ENCODE measurements around the gene NCF2. TPM values are rescaled to one million over a fixed set of nuclear protein-coding genes. Genes with fewer than 3 reads are reported as not detected.

NCF2 gene
- total and polyA plus RNA-seq, 8 donors, result 4.7 to 139 (median 6.8) TPM

- TF ChIP-seq CTCF (IDR thresholded peaks at IDR 0.05), result no peak
- peaks cover 8 to 31% of the 10 kb centered on the region in 2 donors for H3K4me1 ChIP-seq
Observed at GRCh38 chr1:183612407-183612806, 22.1 kb upstream of the NCF2 start.

DNA sequence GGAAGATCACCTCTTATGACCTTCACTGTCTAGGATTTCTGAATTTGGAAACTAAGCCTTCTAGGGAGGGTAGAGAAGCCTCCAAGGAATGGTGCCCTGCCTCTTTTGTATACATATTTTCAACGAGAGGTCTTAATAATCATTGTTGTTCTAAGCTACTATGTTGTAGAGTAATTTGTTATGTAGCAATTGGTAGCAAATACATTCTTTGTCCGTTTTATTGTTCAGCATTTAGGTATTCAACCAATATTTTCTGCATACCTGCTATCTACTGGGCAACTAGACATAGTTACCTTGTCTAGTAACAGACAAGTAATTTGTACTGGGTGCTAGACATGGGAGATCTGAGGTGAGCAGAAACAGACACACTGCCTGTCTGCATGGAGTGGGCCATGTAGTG is 20.8 kb upstream of the NCF2 start:
- Histone ChIP-seq H3K27me3 (no peaks in the 10 kb centered on the region), H3K27ac (no peak overlapping the region), H3K4me1 (peaks cover 8 to 44% of the 10 kb centered on the region in 2 donors), H3K36me3 (no peaks in the 10 kb centered on the region), H3K4me3 (no peak overlapping the region), H3K9me3 (no peaks in the 10 kb centered on the region)
- intact Hi-C loops (cut with DNase I), result no loop called here
- ATAC-seq, result no peak
- no peak for TF ChIP-seq CTCF (IDR thresholded peaks at IDR 0.05)
- no peak for DNase-seq

More at GRCh38 chr1:183612407-183612806, 22.1 kb upstream of the NCF2 start:
- H3K27me3 ChIP-seq, result no peaks in the 10 kb centered on the region
- DNase-seq (no peak), ATAC-seq (no peak)
- intact Hi-C loops (cut with DNase I), result no loop called here
- H3K9me3 ChIP-seq, result no peaks in the 10 kb centered on the region
- H3K36me3 ChIP-seq, result no peaks in the 10 kb centered on the region
- no peak overlapping the region for H3K4me3 ChIP-seq
- H3K27ac ChIP-seq, result no peak overlapping the region

GRCh38 chr1:183609759-183610452 is 19.6 kb upstream of the NCF2 start:
- peak overlapping the region; percentile 33 to 96 for H3K27ac ChIP-seq
- H3K27me3 ChIP-seq, result no peaks in the 10 kb centered on the region
- peak; percentile 62 for ATAC-seq
- H3K4me3 ChIP-seq, result no peak overlapping the region
- H3K9me3 ChIP-seq, result no peaks in the 10 kb centered on the region
- no peak for TF ChIP-seq CTCF (IDR thresholded peaks at IDR 0.05)
- intact Hi-C loops (cut with DNase I), result no loop called here
- H3K36me3 ChIP-seq, result no peaks in the 10 kb centered on the region
- peaks cover 8 to 55% of the 10 kb centered on the region in 2 donors for H3K4me1 ChIP-seq
- no peak for DNase-seq

GRCh38 chr1:183609313-183609712 is 19.1 kb upstream of the NCF2 start:
- H3K4me3 ChIP-seq, result no peak overlapping the region
- ATAC-seq, result peak; percentile 81
- intact Hi-C loops (cut with DNase I), result no loop called here
- no peaks in the 10 kb centered on the region for H3K9me3 ChIP-seq
- no peaks in the 10 kb centered on the region for H3K27me3 ChIP-seq
- peak; percentile 30 to 68 for TF ChIP-seq CTCF (IDR thresholded peaks at IDR 0.05)
- DNase-seq, result peak in 1 of 4 donors; percentile 69
- H3K36me3 ChIP-seq, result no peaks in the 10 kb centered on the region
- peaks cover 8 to 60% of the 10 kb centered on the region in 2 donors for H3K4me1 ChIP-seq
- peak overlapping the region; percentile 33 to 96 for H3K27ac ChIP-seq

- Histone ChIP-seq H3K36me3 (no peaks in the 10 kb centered on the region), H3K27me3 (no peaks in the 10 kb centered on the region), H3K9me3 (no peaks in the 10 kb centered on the region), H3K4me1 (peaks cover 8 to 78% of the 10 kb centered on the region in 2 donors), H3K27ac (peak overlapping the region in 1 of 2 donors; percentile 96), H3K4me3 (no peak overlapping the region)
- DNase-seq (no peak), ATAC-seq (no peak)
- TF ChIP-seq CTCF (IDR thresholded peaks at IDR 0.05), result no peak
- intact Hi-C loops (cut with DNase I), result no loop called here
Observed at GRCh38 chr1:183607322-183607980, 17.2 kb upstream of the NCF2 start.

All from left lung (tissue), 10 donors.